NCI-H226 (cell line): Measurements from ENCODE around the gene PXN.
"Not testable (repeated sequence)": the region's sequence is repeated elsewhere in the genome, so short reads cannot be mapped to it uniquely, and the experiment has no call there.

Source experiments
- DNase-seq: peaks from one replicate; pipeline ENCODE4 v3.0.0-alpha.2; 2015

The PXN gene

GRCh38 chr12:120204171-120204570, 61.4 kb downstream of the PXN start:
- no peak for DNase-seq

GRCh38 chr12:120200364-120200800, 65.1 kb downstream of the PXN start:
- DNase-seq, result no peak

- DNase-seq, result peak; percentile 50
These were observed 65.8 kb downstream of the PXN start for GRCh38 chr12:120199595-120200306.

GRCh38 chr12:120199025-120199424, 66.5 kb downstream of the PXN start:
- no peak for DNase-seq

DNA sequence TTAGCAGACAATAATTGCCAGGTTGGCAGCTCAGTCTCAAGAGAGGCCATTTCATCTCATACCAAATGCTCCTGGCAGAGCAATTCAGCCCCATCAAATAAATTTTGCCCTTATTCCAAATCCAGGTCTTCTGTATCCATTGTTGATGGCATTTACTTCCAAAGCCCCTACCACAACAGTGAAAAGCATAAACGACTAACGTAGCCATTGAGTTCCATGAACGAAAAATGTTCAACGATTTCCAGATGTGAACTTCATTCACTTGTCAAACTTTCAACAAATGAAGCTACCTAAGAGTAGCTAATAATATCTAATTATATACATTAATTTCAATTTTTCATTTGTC, 68.0 kb downstream of the PXN start:
- DNase-seq, result no peak

DNA sequence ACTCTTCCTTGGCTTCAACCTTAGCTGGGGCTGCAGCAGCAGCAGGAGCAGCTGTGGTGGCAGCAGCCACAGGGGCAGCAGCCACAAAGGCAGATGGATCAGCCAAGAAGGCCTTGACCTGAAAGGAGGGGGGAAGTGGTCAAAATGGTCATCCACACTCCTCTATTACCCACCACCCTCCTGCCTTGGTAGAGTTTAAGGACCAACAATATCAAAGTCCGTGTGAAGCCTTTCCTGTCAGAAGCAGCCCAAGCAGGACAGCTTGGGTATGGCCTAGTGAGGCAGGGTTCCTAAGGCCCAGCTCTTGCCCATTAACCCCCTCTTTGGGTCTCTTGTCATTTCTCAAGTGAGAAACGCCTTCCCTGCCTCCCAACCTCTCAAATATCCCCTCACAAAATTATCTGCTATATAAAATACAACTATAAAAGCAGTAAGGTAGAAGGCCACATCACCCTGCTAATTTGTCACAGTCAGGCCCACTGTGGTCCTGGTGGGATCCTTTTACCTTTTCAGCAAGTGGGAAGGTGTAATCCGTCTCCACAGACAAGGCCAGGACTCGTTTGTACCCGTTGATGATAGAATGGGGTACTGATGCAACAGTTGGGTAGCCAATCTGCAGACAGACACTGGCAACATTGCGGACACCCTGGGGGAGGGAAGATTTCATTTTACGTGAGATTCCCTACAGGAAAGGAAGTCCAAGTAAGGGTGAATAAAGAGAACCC, 68.6 kb downstream of the PXN start:
- DNase-seq, result not testable (repeated sequence)

- DNase-seq, result no peak
These were observed 69.2 kb downstream of the PXN start for GRCh38 chr12:120196363-120196762.

GRCh38 chr12:120194534-120195395, 70.8 kb downstream of the PXN start, which contains the start of gene GCN1:
TSS of gene GCN1 (minus strand) at chr12:120194715. CDS start at chr12:120194697, 18 bp downstream.
- peak; percentile 85 for DNase-seq

DNA sequence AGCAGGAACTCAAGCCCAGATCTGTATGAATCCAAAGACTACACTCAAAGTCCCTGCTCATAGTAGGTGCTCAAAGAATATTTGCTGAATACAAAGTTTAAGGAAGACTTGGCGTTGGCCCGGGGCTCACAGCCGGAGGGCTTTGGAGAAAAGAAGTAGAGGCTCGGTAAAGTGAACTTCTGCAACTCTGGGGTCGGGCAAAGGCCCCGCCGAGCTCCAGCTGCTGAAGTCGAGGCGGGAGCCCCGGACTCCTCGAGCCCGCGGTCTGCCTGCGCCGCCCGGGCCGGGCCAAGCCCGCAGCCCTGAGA, 71.3 kb downstream of the PXN start:
- DNase-seq, result no peak

DNA sequence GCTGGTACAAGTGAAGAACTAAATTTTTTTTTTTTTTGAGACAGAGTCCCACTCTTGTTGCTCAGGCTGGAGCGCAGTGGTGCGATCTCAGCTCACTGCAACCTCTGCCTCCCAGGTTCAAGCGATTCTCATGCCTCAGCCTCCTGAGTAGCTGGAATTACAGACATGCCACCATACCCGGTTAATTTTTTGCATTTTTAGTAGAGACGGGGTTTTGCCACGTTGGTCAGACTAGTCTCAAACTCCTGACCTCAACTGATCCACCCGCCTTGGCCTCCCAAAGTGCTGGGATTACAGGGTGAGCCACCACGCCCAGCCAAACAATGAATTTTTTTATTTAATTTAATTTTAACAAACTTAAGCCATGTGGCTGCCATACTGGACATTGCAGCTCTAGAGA, 72.2 kb downstream of the PXN start:
- not testable (repeated sequence) for DNase-seq

DNA sequence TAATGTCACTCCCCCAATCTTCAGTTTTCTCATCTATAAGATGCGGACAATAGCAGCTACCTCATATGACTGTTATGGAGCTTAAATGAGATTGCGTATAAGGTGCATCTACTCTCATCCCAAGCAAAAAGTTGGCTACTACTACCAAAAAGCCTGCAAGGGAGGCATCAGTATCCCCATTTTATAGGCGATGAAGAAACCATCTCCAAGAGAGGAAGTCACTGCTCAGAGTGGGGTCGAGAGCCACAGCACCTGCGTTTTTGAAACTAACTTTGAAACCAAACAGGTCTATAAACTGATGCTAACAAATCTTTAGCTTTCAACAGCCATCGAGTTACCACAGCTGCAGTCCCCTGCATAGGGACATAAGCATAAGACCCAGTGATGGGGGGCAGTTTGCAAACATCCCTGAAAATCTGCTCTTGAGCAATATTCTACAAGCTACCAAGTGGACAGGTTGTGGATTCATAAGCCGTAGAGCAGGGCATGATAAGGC, 74.5 kb downstream of the PXN start:
- DNase-seq, result no peak

DNA sequence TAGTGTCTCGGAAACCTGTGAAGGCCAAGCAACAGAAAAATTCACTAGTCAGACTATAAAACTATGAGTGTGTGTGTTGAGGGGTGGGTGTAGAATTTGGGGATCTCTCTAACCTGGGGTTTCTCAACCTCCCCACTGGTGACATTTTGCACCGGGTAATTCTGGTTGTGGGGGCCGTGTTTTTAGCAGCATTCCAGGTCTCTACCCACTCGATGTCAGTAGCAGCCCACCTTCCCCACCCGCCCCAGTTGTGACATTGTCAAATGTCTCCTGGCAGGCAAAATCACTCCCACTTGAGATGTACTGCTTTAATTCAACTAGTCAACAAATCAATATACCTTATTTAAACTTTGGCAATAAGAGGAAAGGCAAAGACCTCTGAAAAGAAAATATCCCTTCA, 75.1 kb downstream of the PXN start:
- no peak for DNase-seq

DNA sequence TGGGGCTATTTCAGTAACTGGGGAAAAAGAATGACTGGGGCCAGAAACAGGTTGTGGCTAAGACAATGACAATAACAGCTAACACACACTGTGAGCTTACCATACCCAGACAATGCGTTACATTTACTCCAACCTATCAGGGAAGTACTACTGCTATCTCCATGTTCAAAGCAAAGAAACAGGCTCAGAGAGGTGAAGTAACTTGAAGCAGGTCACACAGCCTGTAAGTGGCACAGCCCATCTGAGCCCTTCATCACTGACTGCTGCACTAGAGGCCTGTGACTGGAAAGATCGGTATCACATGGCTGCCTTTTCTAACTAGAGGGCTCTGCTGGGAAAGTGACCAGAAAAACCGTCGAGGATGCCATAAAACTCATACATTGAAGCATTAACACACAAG, 78.9 kb downstream of the PXN start:
- no peak for DNase-seq

- no peak for DNase-seq
These were observed 82.3 kb downstream of the PXN start for GRCh38 chr12:120183211-120183631.

GRCh38 chr12:120181991-120182631, 83.4 kb downstream of the PXN start:
- DNase-seq, result peak; percentile 75

DNA sequence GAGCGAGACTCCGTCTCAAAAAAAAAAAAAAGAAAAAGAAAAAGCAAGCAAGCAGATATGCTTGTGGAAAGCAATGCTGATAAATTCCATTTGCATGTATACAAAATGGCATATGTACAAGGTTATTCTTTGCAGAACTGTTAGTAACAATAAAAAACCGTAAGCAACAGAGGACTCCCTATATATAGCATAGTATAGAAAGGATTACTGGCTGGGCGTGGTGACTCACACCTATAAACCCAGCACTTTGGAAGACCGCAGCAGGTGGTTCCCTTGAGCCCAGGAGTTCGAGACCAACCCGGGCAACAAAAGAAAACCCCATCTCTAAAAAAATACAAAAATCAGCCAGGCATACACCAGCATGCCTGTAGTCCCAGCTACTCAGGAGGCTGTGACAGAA, 84.6 kb downstream of the PXN start:
- no peak for DNase-seq

DNA sequence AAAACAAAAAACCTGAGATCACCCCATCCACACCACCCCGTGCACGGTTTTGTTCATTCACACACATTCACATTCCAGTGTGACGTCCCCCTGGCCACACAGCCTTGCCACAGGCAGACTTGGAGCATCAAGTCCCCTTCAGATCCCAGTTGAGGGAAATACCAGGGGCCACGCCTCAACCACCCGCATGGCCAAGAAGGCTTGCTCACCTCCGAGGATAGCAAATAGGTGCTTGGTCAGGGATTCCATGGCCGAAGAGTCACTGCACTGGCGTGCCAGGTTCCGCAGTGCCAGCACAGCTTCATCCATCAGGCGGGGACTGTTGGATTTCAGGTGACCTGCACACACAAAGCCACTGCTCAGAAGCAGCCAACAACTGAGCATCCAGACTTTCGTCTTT, 90.0 kb downstream of the PXN start:
- no peak for DNase-seq

DNA sequence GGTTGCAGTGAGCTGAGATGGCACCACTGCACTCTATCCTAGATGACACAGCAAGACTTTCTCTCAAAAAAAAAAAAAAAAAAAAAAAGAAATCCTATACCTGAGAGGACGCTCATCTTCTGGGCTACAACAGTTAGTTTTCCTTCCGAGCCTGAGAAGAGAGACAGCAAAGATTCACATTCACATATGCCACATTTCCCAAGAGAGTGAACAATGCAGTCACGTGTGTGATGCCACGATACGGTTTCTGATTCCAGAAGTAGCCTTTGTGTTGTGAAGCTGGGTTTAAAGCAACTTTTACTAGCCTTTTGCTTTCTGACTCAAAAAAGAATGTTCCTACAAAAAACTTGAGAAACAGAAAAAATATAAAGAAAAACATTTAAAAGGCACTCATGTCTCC, 90.5 kb downstream of the PXN start:
- no peak for DNase-seq

DNA sequence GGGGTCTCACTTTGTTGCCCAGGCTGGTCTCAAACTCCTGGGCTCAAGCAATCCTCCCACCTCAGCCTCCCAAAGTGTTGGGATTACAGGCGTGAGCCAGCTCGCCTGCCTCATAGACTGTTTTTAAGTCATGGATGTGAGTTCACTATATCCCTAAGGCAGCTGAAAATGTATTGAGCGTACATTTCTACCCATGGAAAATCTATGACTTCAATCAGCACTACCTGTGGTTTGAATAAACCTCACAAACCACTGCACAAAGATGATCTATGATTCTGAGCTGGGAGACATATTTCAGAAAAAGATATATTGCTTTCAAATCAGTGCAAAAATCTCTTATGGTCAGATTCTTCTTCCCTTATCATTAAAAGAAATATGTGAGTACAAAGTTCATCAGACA, 93.5 kb downstream of the PXN start:
- no peak for DNase-seq

DNA sequence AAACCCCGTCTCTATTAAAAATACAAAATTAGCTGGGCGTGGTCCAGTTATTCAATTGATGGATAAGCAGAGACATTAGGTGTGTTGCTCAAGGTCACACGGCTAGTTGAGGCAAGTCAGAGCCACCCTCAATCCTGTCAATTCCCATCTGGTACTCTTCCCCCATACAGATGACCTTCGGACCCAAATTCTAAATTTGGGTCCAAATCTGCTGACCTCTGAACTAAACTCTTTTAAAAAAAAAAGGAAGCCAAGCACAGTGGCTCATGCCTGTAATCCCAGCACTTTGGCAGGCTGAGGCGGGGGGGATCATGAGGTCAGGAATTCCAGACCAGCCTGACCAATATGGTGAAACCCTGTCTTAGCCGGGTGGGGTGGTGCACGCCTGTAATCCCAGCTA, 94.9 kb downstream of the PXN start:
- no peak for DNase-seq

GRCh38 chr12:120169946-120170345, 95.6 kb downstream of the PXN start:
- DNase-seq, result no peak

GRCh38 chr12:120168337-120168736, 97.2 kb downstream of the PXN start:
- no peak for DNase-seq

GRCh38 chr12:120167529-120168095, 97.9 kb downstream of the PXN start:
- no peak for DNase-seq
